Measurements from ENCODE around the gene TEX13B.

GRCh38 chrX:107968623-107969022, 13.5 kb downstream of the TEX13B start:
- TF ChIP-seq POLR2AphosphoS5 (IDR thresholded peaks at IDR 0.05) (no peak), POLR2A (IDR thresholded peaks at IDR 0.05; ENCODE audit: low read depth) (no peak), CTCF (IDR thresholded peaks at IDR 0.05) (no peak), EP300 (IDR thresholded peaks at IDR 0.05) (no peak)

Measured in esophagus muscularis mucosa (tissue), 4 donors.